ENCODE measurements around the gene NSUN3.

The NSUN3 gene

DNA sequence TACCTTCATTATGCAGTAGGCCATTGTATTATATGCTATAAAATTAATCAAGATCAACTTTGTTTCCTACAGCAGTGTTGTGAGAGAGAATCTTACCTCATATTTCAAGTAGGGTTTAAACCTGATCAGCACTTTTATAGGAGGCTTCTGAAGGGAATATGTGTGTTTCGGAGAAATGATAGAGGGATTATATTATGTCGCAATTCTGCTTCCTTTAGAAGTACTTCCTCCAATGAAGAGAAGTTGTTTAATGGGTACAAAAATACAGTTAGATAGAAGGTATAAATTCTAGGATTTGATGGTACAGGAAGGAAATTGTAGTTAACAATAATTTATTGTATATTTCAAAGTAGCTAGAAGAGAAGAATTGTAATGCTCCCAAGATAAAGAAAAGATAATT is 54.9 kb downstream of the NSUN3 start:
- in situ Hi-C loops (cut with MboI; ENCODE audit: low sequenced_read_pairs), result loop anchor here (25.0 kb wide), 1 partner anchor 105 kb away; no protein-coding TSS in a partner anchor

DNA sequence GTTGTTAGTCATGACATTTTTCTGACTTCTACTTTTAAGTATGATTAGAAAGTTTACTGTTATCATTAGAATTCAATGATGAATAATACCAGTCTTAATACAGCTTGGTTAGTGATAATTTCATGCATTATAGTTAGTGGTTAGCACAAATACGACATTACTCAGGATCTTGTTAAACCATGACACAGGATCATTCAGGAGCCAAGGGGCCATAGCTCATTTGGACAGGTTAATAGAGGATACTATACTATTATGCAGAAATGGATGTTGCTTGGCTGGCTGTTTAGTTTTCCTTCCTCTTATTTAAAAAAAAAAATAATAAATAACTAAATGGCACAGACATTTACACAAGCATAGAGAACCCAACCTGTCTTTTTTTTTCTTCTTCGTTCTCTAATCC is 55.5 kb downstream of the NSUN3 start:
- in situ Hi-C loops (cut with MboI; ENCODE audit: low sequenced_read_pairs), result loop anchor here (25.0 kb wide), 1 partner anchor 106 kb away; no protein-coding TSS in a partner anchor

DNA sequence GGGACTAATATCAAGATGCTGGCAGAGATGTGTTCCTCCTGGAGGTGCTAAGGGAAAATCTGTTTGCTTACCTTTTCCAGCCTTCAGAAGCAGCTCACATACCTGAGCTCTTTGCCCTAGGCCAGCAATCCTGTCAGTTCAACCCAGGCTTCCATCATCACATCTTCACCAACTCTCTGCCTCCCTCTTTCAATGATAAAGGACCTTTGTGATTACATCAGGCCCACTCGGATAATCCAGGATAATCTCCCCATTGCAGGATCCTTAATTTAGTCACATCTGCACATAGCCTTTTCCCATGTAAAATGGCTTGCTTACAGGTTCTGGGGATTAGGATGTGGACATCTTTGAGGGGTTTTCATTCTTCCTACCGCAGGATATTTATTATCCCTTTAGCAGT is 58.3 kb downstream of the NSUN3 start:
- in situ Hi-C loops (cut with MboI; ENCODE audit: low sequenced_read_pairs), result loop anchor here (25.0 kb wide), 1 partner anchor 109 kb away; no protein-coding TSS in a partner anchor

DNA sequence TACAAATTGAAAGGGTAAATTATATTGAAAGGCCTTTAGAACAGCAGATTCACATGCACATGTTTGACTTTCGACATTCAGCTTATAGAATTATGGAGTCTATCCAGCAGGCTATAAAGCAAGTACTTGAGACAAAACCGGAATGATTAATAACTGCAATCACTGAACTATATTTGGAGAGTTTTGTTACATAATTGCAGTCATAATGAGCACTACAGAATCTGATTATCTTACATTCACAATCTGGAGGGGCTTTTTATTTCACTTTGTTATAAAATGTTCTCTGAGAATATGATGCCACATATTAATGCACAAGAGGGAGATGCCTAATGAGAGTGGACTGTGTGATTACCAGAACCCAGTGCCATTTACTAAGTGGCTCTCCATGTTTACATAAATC is 64.3 kb downstream of the NSUN3 start:
- in situ Hi-C loops (cut with MboI; ENCODE audit: low sequenced_read_pairs), result no loop called here

DNA sequence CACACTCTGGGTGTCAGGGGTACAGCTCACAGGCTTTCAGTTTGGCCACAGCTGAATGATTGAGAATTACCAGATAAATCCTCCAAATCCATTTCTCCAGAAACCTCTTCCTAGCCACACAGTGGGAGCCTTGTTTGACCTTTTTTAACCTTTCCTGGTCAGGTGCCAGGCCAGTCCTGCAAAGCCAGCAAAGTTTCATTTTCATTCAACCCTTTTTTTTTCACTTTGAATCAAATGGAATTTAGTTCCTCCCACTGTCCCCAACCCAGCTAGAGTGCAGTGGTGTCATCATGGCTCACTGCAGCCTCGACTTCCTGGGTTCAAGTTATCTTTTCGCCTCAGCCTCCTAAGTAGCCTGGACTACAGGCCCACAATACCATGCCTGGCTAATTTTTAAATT is 67.8 kb downstream of the NSUN3 start:
- in situ Hi-C loops (cut with MboI; ENCODE audit: low sequenced_read_pairs), result no loop called here

DNA sequence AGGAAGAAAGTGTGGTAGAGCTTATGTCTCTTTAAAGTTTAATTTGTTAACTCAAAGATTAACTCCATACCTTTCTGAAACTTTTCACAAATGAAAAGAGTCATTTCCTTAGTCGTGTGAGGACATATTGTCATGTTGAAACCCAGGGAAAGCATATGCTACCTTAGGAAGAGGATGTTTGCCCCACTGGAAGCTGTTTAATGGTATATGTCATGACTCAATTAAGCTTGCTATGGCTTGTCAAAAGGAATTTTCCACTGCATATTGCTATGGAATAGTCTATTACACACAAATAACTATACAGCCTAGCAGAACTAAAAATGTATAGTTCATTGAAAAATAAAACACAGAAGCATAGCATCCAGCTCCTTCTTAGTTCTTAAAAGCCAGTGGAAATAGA is 69.9 kb downstream of the NSUN3 start:
- in situ Hi-C loops (cut with MboI; ENCODE audit: low sequenced_read_pairs), result no loop called here

DNA sequence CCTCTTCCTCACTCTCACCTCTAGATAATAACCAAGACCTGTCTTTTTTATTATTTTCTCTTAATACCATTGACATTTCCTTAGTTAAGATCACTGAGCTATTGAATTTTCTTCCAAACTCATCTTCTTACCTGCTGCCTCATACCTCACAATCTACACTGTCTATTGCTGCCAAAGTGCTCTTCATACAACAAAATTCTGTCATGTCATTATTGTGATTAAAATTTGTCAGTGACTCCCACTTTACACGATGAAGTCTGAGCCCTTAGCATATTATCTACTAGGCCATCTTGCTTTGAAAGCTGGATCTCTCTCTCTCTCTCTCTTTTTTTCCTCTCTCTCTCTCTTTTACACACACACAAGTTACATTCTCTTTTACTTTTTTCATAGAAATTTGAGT is 73.3 kb downstream of the NSUN3 start:
- in situ Hi-C loops (cut with MboI; ENCODE audit: low sequenced_read_pairs), result no loop called here

DNA sequence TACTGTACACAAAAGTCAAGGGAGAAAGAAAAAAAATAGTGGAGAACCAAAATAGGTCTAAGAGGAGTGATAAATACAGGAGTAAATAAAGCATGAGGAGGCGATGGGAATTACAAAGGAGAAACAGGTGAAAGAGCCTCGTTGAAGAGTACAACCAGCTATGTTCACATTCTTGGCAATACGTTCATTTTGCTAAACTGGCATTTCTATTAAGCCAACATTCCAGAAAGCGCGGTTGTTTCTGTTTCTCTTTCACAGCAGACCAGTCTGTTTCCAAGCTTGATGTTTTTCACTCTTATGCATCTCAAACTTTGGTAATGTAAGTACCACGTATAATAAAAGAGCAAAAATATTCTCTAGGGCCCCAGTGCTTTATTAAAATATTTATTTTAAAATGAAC is 74.5 kb downstream of the NSUN3 start:
- in situ Hi-C loops (cut with MboI; ENCODE audit: low sequenced_read_pairs), result no loop called here

DNA sequence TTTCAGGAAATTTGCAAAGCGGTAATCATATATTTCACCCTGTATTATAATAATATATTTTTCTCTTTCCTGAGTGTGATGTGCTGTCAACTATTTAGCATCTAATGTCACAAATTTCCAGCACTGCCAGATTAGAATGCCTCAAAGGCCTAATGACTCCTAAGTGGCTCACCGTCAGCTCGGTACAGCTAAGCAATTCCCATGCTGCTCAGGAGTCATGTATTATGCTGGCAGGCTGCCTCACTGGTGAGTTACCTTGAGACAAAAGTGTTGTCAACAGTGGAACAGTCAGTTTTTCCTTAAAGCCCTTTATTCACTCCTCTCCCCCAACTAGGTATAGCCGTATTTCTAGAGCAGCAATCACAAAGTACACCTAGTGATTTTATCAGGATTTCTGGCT is 83.6 kb downstream of the NSUN3 start:
- in situ Hi-C loops (cut with MboI; ENCODE audit: low sequenced_read_pairs), result no loop called here

DNA sequence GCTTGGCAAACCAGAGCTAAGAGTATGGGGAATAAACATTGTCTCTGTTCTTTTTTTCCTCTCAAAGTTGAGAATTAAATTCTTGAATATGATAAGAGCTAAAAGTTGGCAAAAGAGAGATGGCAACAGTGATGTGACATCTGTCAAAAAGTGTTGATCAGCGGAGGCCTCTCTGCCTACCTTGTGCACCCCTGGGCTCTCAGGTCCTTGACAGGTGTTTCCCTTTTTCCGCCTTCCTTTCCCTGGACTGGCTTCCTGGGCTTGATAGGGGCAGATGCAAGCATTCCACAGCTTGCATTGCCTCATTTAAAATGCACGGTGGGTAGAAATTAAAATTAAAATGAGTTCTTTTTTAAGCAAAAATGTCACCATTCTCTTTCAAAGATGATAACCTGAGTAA is 84.2 kb downstream of the NSUN3 start:
- in situ Hi-C loops (cut with MboI; ENCODE audit: low sequenced_read_pairs), result no loop called here

DNA sequence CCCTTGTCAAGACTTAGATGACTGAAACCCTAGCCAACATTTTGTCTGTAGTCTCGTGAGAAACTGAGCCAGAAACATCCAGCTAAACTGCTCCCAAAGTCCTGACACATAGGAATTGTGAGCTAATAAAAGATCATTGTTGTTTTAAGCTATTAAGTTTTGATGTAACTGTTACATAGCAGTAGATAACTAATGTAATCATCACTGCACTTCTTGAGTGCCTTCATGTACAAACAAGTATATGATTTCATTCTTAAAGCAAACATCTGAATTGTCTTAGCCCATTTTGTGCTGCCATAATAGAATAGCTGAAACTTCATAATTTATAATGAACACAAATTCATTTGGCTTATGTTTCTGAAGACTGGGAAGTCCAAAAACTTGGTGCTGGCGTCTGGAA is 87.3 kb downstream of the NSUN3 start:
- in situ Hi-C loops (cut with MboI; ENCODE audit: low sequenced_read_pairs), result no loop called here

DNA sequence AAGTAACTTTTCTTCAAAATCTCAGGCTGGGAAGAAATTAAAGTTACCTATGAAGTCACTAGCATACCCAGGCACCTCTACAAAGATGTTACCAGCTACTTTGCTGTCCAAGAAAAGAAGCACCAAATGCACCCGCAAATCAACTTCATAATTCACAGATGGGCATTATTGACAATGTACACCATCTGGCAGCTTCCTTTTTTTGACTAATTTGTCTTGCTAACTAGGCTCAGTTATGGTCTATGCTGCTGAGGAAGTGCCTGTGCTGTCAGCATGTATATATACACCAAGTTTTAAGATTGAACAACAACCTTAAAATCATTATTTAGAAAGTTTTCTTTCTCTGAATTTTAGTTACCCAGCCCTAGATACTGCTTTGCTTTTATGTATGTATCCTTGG is 93.8 kb downstream of the NSUN3 start:
- in situ Hi-C loops (cut with MboI; ENCODE audit: low sequenced_read_pairs), result no loop called here

DNA sequence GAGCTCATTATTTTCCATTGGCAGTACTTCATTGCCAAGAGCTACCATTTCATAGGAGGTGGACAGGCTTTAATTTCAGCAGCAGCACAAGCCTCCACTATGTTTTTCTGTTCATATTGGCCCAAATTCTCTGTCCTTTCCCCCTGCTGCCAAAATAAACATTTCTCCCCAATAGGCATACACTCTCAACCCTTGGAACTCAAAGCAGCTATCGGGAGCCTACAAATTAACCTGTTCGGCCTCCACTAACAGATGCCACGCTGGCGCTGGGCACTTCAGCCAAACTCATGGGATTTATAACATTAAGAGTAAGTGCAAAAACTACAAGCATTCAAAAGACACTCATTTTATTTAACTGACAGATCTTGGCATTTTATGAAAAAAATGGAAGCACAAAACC is 95.7 kb downstream of the NSUN3 start:
- in situ Hi-C loops (cut with MboI; ENCODE audit: low sequenced_read_pairs), result no loop called here

DNA sequence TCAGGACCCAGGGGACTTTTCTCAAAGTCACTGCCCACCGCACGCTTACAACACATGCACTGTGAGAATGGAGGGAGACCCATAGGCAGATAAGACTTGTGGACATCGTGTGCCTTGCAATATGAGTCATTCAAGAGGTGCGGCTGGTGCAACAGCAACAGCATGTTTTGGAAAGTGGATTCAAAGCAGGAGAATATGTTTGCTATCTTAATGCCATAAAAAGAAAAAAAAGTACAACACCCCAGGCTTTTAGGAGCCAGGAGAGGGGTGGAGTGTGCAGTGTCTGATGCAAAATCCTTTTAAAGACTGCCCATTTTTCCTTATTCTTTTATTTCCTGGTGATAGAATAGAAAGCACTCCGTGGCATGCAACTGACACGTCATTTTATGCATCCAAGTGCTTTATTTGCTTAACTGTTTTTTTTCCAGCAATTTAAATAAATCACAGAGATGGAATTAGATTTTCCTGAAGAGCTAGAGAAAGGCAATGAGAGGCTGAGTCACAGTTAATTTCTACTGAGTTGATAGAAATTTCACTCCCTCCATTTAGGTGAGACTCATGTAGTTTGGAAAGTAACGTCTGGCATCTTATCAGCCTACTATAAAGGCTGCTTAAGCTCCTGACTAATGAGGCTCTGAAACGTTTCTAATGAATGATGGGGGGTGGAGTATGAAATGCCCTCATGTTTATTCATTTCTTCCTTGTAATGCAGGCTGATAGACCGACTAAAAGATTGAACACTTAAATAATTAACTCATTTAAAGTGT is 96.4 kb downstream of the NSUN3 start:
- in situ Hi-C loops (cut with MboI; ENCODE audit: low sequenced_read_pairs), result no loop called here

DNA sequence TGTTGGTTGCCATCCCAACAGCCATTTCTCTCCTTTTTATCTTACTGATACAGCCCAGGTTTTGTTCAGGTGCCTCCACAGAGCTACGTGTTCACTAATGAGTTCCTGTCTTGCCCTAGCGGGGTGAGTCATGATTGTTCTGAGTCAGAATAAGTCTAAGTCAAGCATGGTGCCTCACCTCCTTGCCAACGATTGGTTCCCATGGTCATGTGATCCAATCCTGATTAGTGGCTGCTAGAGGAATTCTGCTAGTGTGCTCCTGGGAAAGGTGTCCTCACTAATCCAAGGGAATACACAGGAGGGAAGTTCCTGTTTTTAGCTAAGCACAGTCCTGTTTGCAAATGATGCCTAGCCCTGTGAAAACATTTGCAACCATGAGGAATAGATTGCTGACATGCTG is 99.8 kb downstream of the NSUN3 start:
- in situ Hi-C loops (cut with MboI; ENCODE audit: low sequenced_read_pairs), result no loop called here

DNA sequence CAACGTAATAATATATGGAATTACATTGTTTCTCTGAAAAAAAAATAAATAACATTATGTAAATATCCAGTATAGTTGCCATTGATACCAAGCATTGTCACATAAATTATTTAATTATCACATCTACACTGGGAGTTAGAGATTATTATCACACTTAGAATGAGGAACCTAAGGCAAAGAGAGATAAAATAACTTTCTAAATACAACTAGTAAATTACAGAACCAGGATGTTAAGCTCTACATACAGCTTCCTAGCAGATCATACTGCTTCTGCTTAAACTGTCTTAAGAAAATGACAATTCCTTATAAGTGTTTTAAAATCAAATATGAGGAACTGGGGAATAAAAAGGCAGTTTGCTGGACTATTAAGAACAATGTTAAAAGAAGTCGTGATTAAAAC is 104.5 kb downstream of the NSUN3 start:
- in situ Hi-C loops (cut with MboI; ENCODE audit: low sequenced_read_pairs), result no loop called here

DNA sequence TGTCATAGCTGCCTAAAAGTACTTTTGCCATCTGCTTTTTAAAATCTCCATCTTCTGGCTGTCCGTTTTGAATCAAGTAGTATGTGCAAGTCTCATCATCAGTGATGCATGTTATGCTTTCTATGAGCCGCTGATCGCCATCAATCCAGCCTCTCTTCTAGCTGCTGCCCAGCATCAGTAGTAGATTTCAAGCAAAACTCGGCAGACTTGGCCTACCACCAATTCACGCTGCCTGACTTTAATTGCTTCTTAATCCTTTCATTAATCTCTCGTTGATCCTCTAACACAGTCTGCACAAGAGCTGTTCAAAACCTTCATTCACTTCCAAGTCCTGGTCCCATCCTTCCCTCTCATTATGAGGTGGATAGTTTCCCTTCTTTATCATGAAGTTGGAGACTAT is 104.9 kb downstream of the NSUN3 start:
- in situ Hi-C loops (cut with MboI; ENCODE audit: low sequenced_read_pairs), result no loop called here

DNA sequence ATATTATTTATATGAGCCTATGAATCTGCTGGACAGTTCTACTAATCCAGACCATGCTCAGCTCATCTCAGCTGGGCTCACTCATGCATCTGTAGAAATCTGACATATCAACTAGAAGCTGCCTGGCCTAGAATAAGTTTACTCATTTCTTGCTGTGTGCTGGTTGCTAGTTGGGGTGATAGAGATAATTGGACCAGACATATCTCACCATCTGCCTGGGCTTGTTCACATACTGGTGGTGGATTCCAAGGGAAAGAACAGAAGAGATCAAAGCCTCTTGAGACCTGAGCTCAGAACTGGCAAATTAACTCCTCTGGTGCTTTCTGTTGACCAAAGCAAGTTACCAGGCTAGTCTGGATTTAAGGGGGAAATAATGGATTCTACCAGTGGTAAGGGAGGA is 109.1 kb downstream of the NSUN3 start:
- in situ Hi-C loops (cut with MboI; ENCODE audit: low sequenced_read_pairs), result no loop called here

DNA sequence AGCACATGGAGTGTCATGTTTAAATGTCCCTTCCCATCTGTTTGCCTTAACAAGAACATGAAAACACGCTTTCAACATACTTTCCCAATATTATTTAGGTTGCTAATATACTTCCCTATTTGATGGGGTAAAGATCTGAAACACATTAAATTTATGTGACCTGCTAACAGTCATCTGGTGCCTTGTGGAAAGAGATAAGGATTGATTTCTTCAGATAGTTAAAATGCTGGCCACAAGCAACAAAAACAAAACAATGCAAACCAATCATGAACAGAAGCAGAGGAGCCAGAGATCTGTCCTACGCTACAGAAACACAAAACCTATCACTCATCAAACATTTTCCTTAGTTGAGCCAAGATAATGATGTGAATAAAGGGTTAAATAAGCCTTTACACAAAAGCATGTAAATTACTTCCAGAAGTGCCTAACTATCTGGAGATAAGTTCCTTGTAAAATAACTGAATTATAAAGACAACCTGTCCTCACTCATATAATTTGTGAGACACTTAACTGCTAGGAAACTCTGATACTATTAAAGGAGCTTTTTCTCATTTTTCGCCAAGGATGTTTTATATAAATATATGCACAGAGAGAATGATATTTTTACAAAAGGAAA is 109.9 kb downstream of the NSUN3 start:
- in situ Hi-C loops (cut with MboI; ENCODE audit: low sequenced_read_pairs), result no loop called here

DNA sequence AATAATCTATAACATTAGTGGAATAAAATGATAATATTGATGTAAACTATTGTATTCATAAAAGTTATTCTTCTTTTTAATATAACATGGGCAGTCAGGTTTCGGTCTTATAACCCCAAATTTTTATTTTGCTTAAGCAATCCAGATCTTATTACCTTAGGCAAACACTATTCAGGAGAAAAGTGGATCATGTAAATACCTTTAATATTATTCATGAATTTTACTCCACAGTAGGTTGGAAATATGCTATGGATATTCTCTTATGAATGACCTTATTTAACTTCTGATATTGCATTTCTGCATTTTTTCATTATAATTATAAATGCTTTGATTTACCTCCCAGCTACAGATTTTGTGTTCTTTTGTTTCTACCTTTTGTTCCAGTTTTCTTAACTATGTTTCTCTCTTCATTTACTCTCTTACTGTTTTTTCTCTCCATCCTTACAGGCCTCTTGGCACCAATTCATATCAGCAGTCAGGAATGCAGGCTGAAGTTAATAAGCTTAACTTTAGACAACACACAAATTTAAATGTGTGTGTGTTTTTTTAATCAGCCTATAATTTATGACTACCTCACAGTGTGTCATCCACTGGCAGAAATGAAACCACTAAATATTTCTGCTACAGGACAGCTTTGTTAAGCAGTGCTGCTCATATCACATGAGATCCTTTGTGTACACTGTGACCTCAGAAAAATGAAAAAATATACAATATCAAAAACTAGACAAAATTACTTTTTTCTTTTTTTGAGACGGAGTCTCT is 111.0 kb downstream of the NSUN3 start:
- in situ Hi-C loops (cut with MboI; ENCODE audit: low sequenced_read_pairs), result no loop called here

DNA sequence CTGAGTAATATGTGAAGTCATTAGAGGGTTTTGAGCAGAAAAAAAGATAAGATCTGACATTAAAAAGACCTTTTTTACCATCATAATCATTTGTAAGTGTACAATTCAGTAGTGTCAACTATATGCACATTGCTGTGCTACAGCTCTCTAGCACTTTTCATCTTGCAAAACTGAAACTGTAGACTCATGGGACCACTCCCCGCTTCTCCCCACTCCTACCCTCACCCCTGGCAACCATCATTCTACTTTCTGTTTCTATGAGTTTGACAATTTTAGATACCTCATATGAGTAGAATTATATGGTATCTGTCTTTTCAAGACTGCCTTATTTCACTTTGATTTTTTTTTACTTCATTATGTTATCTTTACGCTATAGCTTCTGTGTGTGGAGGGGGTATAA is 112.8 kb downstream of the NSUN3 start:
- in situ Hi-C loops (cut with MboI; ENCODE audit: low sequenced_read_pairs), result no loop called here
